Measurements from ENCODE around the gene MRM3.
"Not testable (repeated sequence)": the region's sequence is repeated elsewhere in the genome, so short reads cannot be mapped to it uniquely, and the experiment has no call there.

Gene MRM3

GRCh38 chr17:745406-745805 is 36.7 kb upstream of the MRM3 start:
- Histone ChIP-seq H3K36me3 (ENCODE audit: low read depth) (peaks cover 78% of the 10 kb centered on the region), H3K27me3 (ENCODE audit: insufficient read depth, poor library complexity, severe bottlenecking) (no peaks in the 10 kb centered on the region), H3K4me3 (ENCODE audit: severe bottlenecking) (no peak overlapping the region), H3K4me1 (ENCODE audit: insufficient read depth, poor library complexity, severe bottlenecking) (no peaks in the 10 kb centered on the region), H3K9me3 (ENCODE audit: severe bottlenecking) (no peaks in the 10 kb centered on the region), H3K27ac (ENCODE audit: poor library complexity, severe bottlenecking) (no peak overlapping the region)
- no peak for DNase-seq (ENCODE audit: low spot score)
- ATAC-seq (ENCODE audit: low read depth) = no peak
- TF ChIP-seq, protein P1, sequence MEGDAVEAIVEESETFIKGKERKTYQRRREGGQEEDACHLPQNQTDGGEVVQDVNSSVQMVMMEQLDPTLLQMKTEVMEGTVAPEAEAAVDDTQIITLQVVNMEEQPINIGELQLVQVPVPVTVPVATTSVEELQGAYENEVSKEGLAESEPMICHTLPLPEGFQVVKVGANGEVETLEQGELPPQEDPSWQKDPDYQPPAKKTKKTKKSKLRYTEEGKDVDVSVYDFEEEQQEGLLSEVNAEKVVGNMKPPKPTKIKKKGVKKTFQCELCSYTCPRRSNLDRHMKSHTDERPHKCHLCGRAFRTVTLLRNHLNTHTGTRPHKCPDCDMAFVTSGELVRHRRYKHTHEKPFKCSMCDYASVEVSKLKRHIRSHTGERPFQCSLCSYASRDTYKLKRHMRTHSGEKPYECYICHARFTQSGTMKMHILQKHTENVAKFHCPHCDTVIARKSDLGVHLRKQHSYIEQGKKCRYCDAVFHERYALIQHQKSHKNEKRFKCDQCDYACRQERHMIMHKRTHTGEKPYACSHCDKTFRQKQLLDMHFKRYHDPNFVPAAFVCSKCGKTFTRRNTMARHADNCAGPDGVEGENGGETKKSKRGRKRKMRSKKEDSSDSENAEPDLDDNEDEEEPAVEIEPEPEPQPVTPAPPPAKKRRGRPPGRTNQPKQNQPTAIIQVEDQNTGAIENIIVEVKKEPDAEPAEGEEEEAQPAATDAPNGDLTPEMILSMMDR (IDR thresholded peaks at IDR 0.05; ENCODE audit: poor library complexity, severe bottlenecking) = no peak

GRCh38 chr17:746181-746580 is 36.0 kb upstream of the MRM3 start:
- TF ChIP-seq, protein P1 (IDR thresholded peaks at IDR 0.05; ENCODE audit: poor library complexity, severe bottlenecking) = no peak
- Histone ChIP-seq H3K36me3 (ENCODE audit: low read depth) (peaks cover 72% of the 10 kb centered on the region), H3K9me3 (ENCODE audit: severe bottlenecking) (no peaks in the 10 kb centered on the region), H3K4me3 (ENCODE audit: severe bottlenecking) (no peak overlapping the region), H3K27me3 (ENCODE audit: insufficient read depth, poor library complexity, severe bottlenecking) (no peaks in the 10 kb centered on the region), H3K27ac (ENCODE audit: poor library complexity, severe bottlenecking) (no peak overlapping the region), H3K4me1 (ENCODE audit: insufficient read depth, poor library complexity, severe bottlenecking) (peaks cover 5% of the 10 kb centered on the region)
- ATAC-seq (ENCODE audit: low read depth) (no peak), DNase-seq (ENCODE audit: low spot score) (no peak)

DNA sequence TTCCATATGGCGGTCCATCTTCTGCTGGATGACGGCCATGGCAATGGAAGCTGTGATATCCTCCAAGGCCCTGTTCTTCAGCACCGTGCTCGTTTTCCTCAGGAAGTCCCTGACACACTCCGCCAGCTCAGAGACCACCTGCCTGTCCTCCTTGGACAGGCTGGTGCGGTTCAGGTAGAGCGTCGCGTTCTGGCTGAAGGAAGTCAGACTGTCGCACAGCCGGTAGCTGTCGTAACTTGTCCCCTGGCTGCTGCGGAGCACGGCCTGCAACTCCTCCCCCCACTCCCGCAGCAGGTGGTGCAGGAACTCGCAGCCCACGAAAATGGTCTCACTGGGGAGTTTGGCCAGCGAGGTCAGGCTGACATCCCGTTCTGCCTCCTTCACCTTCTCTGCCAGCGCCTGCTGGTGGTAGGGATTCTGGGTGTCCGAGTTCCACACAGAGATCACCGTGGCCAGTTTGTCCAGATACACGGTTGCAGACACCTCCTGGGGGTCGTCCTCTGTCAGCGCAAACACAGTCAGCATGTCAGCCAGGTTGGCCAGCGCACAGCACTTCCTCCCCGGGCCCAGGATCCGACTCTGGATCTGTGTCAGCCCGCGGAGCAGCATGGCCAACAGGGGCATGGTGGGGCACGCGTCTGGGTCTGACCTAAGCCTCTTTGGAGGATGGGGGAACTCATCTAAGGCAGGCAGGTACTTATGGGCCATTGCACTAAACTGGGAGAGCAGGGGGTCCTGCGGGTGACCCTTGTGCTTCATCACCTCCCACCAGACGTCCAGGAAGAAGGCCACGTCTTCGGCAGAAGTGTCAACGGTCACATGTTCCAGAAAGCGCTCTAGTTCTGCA is 35.1 kb upstream of the MRM3 start:
- Histone ChIP-seq H3K27ac (ENCODE audit: poor library complexity, severe bottlenecking) (no peak overlapping the region), H3K4me1 (ENCODE audit: insufficient read depth, poor library complexity, severe bottlenecking) (peaks cover 5% of the 10 kb centered on the region)
- TF ChIP-seq, protein P1 (IDR thresholded peaks at IDR 0.05; ENCODE audit: poor library complexity, severe bottlenecking) = no peak

GRCh38 chr17:748604-749003 is 33.5 kb upstream of the MRM3 start:
- H3K36me3 ChIP-seq (ENCODE audit: low read depth) = peaks cover 48% of the 10 kb centered on the region
- not testable (repeated sequence) for H3K9me3 ChIP-seq (ENCODE audit: severe bottlenecking); ATAC-seq (ENCODE audit: low read depth); H3K4me1 ChIP-seq (ENCODE audit: insufficient read depth, poor library complexity, severe bottlenecking); DNase-seq (ENCODE audit: low spot score); H3K27me3 ChIP-seq (ENCODE audit: insufficient read depth, poor library complexity, severe bottlenecking); H3K27ac ChIP-seq (ENCODE audit: poor library complexity, severe bottlenecking); H3K4me3 ChIP-seq (ENCODE audit: severe bottlenecking)

More for the DNA sequence above, 35.1 kb upstream of the MRM3 start:
- Histone ChIP-seq H3K27me3 (ENCODE audit: insufficient read depth, poor library complexity, severe bottlenecking) (no peaks in the 10 kb centered on the region), H3K36me3 (ENCODE audit: low read depth) (peaks cover 64% of the 10 kb centered on the region), H3K9me3 (ENCODE audit: severe bottlenecking) (no peaks in the 10 kb centered on the region), H3K4me3 (ENCODE audit: severe bottlenecking) (no peak overlapping the region)
- ATAC-seq (ENCODE audit: low read depth) (no peak), DNase-seq (ENCODE audit: low spot score) (no peak)

- H3K36me3 ChIP-seq (ENCODE audit: low read depth) = peaks cover 40% of the 10 kb centered on the region
- not testable (repeated sequence) for ATAC-seq (ENCODE audit: low read depth); H3K27ac ChIP-seq (ENCODE audit: poor library complexity, severe bottlenecking); H3K27me3 ChIP-seq (ENCODE audit: insufficient read depth, poor library complexity, severe bottlenecking); H3K4me3 ChIP-seq (ENCODE audit: severe bottlenecking); DNase-seq (ENCODE audit: low spot score); H3K9me3 ChIP-seq (ENCODE audit: severe bottlenecking); H3K4me1 ChIP-seq (ENCODE audit: insufficient read depth, poor library complexity, severe bottlenecking)
Observed at GRCh38 chr17:749359-749758, 32.8 kb upstream of the MRM3 start.
